ENCODE data around the gene POLG2.

GRCh38 chr17:64471440-64471839 lies 25.4 kb downstream of the POLG2 start:
- TF ChIP-seq, protein P1, sequence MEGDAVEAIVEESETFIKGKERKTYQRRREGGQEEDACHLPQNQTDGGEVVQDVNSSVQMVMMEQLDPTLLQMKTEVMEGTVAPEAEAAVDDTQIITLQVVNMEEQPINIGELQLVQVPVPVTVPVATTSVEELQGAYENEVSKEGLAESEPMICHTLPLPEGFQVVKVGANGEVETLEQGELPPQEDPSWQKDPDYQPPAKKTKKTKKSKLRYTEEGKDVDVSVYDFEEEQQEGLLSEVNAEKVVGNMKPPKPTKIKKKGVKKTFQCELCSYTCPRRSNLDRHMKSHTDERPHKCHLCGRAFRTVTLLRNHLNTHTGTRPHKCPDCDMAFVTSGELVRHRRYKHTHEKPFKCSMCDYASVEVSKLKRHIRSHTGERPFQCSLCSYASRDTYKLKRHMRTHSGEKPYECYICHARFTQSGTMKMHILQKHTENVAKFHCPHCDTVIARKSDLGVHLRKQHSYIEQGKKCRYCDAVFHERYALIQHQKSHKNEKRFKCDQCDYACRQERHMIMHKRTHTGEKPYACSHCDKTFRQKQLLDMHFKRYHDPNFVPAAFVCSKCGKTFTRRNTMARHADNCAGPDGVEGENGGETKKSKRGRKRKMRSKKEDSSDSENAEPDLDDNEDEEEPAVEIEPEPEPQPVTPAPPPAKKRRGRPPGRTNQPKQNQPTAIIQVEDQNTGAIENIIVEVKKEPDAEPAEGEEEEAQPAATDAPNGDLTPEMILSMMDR (IDR thresholded peaks at IDR 0.05) = no peak
- TF ChIP-seq ZFX (IDR thresholded peaks at IDR 0.05; ENCODE audit: borderline replicate concordance) = no peak
